HG03064 (cell line): ENCODE data around the gene DAPK1.

Experiments
- ATAC-seq: cut with Tn5 transposase; IDR thresholded peaks from one replicate; pipeline ENCODE4 v1.9.1; 2021; ENCODE audit warnings: low read depth; ENCODE audit not compliant: unreplicated experiment

Gene DAPK1

DNA sequence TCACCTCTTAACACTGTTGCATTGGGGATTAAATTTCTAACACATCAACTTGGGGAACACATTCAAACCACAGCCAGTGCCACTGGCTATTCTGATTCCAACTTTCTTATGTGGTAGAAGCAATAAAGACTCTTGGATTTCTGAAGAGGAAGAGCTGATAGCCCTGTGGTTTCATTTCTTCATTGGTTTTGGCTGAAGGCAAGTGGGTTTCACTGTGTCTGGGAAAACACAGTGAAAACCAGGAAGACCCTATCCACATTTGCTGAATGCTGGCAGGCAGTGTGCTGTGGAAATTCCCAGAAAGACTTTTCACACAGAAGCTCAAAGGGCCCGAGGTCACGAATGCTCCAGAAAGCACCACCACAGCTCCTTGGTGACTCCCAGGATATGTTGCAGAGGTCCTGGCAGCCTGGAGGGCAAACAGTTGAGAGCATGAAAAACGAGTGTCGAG is 67.1 kb downstream of the DAPK1 start:
- no peak for ATAC-seq

DNA sequence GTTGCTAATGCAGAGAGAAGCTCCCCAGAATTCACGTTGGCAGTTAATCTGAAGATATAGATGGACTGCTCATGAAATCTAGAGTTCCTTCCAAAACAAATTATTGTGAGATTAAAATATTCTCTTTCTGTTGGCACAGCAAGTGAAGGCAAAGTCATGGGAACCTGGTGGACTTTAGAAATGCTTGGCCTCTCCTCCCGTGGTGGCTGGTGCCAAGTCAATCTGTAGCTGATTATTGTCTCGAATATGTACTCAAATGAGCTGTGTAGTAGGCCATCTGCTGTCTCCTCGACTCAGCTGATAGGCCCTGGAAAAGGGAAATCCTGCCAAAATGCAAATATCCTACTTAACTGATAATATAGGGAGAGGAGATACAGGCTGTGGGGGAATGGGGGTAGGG is 69.3 kb downstream of the DAPK1 start:
- no peak for ATAC-seq

DNA sequence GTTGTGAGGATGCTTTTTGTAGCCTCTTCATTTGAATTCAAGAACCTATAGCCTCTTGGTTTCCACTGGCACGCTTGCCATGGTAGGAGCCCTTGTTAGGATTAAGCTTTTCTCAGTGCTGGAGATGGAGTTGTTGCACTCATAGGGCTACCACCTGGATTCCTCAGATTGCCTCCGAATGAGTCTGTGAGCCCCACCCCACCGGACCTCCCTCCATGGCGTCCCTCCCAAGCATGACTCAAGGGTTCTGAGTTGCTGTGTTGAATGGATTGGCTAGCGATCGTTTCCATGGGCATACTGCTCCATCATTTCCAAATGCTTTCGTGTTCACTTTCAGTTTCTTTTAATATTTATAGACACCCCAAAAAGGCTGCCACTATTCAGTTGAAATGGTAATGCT is 69.9 kb downstream of the DAPK1 start:
- ATAC-seq, result no peak

DNA sequence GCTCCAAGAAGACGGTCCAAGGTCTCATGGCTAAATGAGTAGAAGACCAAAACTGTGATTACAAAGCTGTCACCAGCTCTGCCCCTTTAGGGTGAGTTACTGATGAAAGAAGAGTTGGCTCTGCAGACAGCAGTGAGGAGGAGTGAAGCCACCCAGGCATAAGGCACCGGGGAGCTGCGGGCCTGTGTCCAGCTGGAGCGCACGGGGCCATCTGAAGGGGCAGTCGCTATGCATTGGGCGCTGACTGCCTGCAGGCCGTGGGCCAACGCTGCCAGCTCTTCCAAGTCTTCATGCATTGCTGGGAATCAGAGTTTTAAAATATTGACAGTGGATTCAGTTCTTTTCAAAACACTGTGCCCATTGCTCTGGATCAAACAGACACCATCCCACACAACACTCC is 70.3 kb downstream of the DAPK1 start:
- no peak for ATAC-seq

DNA sequence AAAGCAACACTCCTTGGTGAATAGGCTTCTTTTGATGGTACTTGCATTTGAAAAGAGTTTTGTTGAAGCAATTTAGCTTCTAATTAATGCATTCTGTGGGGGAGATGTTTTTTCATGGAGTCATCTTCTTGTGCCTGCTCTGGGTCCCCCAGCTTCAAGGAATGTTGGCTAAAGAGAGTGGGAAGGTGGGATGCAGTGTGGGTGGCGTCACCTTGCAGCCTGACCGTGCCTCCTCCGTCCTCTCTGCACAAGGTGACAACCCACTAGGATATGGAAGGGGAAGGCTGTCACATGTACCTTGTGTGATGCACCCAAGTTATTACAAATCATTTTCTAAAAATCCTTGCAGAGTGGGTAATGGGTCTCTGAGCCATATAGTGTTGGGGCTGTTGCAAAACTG is 70.7 kb downstream of the DAPK1 start:
- no peak for ATAC-seq

DNA sequence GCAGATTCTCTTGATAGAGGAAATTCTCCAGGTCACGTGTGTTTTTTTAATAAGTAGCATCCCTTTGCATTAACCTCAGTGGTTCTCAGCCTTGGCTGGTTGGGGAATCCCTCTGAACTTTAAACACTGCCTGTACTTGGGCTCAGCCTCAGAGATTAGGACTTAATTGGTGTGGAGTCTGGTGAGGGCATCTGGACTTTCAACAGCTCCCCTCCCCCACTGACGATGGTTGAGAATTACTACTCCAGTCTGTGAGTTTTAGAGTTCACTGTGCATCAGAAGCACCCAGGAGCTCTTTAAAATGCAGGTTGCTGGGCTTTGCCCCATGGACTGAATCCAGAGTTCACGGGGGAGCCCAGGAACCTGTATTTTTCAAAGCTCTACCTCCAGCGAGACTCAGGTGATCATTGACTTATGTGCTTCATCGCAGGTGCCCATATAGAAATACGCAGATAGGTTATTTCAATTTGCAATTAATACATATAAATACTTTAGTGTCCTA is 71.4 kb downstream of the DAPK1 start:
- ATAC-seq, result no peak

DNA sequence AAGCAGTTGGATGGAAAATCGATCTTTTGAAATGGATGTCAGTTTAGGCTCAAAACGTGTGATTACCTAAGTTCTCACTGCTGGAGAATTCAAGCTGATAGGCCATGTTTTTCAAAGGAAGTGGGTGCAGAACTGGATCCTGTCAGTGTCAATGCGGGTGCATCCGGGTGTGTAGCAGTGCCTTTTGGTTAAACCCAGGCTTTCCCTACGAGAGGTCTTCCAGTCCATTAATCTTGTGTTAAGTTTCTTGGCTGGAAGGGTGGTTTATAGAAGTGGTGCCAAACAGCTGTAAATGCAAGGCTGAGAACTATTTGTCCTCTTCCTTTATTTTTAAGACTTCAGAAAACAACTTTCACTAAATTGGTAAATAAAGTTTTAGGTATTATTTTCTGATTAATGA is 71.9 kb downstream of the DAPK1 start:
- no peak for ATAC-seq

DNA sequence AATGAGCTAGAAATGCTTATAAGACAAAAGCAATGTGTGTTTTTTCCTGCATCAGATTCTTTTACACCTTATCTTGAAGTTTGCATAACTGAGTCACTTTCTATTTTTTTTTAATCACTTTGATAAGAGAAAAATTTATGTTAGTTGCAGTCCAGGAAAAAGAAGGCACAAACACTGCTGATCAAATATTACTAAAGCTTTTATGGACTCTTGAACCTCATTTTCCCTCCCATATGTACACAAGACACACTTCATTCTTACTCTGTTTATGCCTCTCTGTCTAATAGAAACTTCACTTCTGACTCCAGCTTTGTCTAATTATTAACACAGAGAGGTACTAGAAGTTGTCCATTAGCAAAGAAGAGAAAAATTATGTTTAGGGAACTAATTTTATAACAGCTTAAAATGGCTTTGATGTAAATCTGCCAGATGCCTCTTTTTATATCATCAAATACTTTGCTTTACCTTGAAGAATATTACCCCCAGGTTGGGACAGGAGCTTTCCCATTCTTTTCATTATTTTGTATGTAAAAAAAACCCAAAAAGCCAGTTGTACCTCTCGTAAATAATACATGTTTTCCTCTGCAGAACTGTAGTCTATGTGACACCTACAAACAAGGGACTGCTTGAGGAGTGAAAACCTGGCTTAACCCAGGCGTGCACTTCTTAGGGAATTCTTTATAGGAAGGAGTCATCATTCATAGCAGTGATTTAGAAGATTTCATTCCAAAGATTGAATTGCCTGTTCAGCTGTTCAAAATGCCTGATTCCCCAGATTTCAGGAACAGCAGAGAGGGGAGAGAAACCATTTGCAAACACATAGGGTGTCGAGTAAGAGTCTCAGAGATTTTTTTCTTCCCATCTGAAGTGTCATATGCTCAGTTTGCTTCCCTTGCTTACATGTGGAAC is 72.6 kb downstream of the DAPK1 start:
- no peak for ATAC-seq

DNA sequence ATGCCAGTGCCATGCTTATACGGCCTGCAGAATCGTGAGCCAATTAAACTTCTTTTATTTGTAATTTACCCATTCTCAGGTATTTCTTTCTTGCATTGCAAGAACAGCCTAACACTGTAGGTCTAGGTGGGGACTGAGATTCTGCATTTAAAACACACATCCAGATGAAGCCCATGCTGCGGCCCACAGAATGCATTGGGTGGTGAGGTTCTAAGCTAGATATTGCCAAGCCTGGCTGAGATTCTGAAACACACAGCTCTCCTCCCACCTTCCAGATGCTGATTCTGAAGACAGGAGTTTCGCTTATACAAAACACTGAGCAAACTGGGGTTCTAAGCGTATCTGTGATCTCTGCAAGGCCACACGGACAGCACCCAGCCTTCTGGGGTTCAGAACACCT is 75.1 kb downstream of the DAPK1 start:
- no peak for ATAC-seq

DNA sequence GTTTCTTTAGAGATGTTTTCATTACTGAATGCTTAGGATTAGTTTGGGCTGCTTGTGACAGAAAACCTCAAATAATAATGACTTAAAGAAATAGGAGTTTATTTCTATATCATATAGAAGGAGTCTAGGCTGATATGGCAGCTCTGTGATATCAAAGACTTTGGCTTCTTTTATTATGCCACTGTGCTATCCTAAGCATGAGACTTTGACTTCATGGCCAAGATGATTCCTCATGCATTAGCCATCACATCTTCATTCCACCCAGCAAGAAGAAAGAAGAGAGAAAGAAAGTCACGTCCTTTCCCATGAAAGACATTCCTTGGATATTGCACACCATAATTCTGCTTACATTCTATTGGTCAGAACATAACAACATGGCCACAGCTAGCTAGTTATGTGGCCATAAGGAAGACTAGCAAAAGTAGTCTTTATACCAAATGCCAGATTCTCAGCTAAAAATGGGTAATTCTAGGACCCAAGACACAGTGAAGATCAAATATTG is 76.2 kb downstream of the DAPK1 start:
- no peak for ATAC-seq

DNA sequence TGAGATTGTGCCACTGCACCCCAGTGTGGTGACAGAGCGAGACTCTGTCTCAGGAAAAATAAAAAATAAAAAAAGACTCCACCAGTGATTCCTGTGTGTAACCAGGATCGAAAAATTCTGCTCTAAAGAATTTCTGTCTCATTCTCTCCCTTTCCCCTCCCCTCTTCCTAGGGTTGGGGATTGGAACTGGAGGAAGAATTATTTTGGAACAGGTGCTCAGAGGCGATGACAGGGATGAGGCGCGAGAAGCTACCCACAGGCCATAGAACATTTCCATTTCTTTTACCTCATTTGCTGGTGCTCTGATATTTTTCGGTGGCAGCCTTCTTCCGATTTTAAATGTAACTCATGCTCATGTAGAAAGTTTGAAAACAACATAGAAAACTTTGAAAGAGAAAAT is 80.1 kb downstream of the DAPK1 start:
- no peak for ATAC-seq

DNA sequence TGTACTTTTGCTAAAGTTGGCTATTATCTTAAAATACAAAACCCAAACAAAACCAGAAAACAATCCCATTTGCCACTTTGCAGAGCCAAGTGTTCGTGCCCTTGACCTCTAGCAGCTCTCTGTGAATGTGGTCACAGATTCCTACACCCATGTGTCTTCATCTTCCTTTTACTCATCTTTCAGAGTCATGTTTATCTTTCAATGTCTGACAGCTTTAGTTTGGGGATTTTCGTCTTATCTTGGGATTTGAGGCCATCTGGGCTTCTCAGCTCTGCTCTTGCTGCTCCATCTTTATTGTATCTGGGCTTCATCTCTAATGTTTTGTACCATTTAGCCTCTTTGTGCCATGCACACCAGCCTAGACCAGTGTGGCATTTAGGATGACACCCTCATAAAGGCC is 81.0 kb downstream of the DAPK1 start:
- ATAC-seq, result no peak

DNA sequence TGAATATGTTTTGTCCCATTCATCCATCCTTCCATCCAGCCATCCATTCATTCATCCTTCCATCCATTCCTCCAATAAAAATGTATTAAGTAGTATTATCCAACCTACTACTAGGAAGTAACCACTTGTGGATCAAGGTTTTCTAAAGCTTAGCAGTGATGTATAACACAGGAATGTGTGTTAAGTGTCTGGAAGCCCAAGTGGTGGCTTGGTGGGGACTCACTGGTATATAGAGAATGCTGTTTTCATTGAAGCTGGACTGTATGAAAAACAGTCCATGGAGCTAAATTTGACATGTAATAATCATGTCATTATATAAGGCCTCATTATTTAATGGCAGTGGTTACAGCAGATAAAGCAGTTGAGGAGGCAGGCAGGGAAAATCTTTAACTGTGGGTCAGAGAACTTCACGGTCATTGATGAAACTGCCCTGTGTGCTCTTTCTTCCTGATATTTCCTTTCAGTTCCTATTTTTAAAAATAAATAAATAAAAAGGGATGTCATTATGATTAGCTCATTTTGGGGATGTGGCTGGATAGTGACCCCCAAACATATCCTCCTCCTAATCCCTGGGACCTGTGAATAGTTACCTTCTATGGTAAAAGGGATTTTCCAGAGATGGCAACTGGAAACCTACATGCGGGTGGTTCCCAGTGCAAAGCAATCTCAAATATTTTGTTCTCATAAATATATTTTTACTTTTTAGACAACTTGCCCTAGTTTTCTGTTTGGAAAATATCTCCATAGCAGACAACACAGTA is 82.3 kb downstream of the DAPK1 start:
- no peak for ATAC-seq

DNA sequence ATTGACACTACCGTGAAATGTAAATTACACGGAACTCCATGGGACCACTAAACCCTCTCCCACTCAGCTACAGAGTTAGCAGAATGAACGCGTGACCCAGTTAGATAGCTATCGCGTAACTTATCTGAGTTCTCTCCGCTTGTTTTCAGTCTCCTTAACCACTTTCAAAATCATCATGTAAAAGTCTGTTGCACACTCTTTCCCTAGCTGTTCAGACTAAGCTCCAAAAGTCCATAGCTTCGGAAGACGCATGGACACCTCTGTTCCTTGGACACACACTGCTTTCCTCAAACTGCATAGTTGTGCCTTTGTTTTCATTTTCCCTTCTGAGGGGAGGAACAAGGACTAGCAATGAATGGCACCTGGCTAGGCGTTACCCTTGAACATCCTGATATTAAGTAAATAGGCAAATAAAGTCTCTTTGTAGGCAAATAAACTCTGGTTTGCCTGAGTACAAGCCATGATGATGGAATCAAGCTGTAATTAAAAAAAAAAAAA is 83.3 kb downstream of the DAPK1 start:
- ATAC-seq, result no peak

DNA sequence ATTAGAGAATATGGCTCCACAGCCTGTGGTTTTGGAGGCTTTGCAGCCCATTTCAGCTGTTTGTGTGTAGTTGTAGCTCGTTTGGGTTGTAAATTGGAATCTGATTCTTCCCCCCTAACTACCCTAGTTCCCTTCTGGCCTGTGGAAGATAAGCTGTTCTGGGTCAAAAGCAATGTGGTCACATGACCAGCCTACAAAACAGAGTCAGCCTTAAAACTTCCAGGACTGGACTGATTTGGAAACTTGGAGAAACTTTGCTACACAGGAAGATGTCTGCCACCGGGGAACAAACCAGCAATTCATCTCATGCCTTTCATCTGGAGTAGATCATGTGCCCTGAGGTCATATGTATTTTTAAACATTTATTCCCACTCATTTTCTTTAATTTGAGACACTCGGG is 83.8 kb downstream of the DAPK1 start:
- ATAC-seq, result no peak

DNA sequence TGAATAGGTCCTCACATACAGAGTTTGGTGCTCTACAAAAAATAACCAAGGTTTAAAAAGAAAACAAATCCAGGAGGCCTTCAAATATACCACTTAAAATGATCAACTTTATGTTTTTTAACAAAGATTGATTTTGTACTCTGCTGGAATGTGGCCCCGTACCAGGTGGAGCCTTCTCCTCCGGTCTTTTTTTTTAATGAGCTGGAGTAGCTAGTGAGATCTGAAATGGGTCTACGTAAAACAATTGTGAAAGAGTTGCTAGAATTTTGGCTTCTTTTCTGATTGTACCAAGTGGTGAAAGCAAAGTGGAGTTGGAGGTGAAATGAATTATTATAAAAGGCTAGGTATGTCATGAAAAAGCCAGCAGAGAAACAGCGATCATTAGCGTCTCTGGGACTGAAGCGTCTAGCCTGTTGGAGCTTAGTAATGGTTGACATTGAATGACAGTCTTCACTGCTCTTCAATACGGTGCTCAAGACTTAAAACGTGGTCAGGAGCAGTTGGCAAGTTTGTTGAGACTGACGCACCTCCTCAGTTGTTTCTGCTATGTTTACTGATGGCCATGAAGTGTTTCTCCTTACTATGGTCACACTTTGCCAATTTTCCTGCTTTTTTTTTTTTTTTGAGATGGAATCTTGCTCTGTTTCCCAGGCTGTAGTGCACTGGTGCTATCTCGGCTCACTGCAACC is 84.4 kb downstream of the DAPK1 start:
- ATAC-seq, result no peak

DNA sequence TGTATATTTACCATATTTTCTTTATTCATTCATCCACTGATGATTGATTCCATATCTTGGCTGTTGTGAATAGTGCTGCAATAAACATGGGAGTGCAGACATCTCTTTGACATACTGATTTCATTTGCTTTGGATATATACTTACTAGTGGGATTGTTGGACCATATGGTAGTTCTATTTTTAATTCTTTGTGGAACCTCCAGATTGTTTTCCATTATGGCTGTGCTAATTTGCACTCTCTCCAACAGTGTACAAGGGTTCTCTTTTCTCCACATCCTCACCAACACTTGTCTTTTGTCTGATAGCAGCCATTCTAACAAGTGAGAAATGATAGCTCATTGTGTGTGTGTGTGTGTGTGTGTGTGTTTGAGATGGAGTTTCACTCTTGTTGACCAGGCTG is 86.7 kb downstream of the DAPK1 start:
- ATAC-seq, result no peak

DNA sequence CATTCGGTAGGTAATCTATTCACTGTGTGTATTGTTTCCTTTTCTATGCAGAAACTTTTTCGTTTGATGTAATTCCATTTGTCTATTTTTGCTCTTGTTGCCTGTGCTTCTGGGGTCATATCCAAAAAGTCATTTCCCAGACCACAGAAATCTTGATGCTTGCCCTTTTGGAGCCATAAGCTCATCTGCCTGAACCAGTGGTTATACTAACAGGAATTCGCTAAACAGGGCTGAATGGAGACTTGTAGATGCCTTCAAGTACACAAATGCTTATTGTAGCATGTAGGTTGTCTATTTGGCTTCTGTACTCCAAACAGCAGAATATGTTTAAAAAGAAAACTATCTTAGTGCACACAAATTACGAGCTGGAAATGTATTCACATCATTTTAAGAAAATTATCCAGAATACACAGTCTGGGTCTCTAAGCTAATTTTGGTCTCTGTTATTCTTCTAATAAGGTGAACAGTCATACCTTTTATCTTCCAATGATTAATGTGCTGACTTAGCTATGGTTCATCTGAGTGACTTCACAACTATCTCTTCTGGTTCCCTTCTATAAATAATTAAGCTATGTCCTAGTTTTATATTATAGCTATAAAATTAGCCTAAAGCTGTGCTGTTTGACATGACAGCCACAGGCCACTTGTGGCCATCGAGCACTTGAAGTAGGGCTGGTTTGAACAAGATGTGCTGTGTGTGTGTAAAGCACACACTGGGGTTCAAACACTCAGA is 87.6 kb downstream of the DAPK1 start:
- no peak for ATAC-seq

DNA sequence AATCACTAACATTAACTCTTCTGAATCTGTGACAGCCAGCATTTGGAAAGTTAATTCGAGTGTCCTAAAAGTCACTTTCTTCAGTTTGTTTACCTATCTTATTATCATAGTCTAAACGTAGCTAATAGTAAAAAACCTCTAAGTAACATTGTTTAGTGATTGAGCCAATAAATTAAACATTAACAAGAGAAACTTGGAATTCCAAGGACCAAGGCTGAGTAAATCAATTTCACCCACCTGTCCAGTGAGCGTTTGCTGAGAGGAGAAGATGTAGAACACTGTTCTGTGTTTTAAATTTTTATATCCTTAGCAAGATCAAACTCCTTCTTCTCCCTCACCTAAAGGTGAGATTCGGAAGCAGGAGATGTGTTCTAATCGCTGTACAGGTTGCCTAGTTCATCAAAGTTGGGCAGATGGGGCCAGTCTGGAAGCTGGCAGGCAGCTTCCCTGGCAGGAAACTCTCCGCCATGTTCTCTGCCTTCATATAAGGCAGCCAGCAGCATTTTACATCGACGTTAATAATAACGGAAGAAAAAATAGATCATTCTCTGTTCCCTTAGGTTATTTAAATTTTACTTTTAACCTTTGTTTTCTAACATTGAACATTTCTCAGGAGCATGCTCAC is 89.2 kb downstream of the DAPK1 start:
- no peak for ATAC-seq

DNA sequence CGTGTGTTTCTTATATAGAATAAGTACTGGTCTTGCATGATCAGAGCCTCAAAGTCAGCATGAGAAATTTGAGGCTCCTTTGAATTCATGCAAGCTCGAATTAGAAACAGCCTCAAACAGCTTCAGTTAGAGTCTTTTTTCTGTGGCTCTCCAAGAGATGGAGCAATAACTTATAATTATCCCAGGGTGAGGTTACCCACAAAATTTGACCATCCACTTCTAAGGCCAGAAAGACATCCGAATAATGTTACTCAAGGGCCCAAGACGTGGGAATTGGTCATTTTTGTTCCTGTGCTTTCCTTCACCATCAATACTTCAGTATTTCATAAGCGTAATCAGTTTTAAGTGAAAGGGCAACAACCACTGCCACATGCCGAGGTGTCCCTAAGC is 89.7 kb downstream of the DAPK1 start:
- ATAC-seq, result no peak
